ENCODE measurements around the gene RNF39. TPM values are rescaled to one million over a fixed set of nuclear protein-coding genes. Genes with fewer than 3 reads are reported as not detected.
"Not testable (repeated sequence)": the region's sequence is repeated elsewhere in the genome, so short reads cannot be mapped to it uniquely, and the experiment has no call there.

Gene RNF39
- total RNA-seq, 4 donors from 2014 or later, result 0.27 to 0.95 TPM; not detected in 2

DNA sequence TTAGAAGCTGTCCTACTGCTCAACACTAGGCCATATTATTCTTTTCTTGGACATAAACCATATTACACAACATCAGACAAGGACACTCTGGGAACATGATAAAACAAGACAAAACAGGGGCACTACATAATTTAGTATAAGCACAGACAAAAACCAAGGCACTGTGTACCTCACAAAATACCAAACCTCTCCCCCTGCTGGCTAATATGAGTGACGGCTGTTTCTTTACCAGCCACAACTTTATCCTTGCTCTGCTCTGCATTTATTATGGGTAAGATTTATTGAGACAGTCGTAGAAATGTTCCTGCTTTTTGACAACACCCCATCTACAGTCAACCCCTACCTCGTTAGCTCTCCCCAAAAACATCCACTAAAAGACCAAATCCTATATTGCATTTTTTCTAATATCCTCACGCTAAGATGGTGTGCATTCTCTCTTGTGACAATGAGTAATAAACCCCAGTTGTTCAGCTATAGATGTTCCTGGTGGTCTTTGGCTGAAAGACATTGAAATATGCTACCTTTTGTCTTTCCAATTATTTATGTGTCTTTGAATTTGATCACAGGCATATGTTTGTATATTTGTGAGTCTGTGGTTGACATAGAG lies 38.3 kb downstream of the RNF39 start:
- in situ Hi-C loops (cut with MboI; ENCODE audit: low pct_ligation_motif_present in 1 of 4, low pct_unique_long_range_greater_than_20kb in 1 of 4, low sequenced_read_pairs in 3 of 4), result no loop called here
- WGBS, 2 donors (ENCODE audit: low coverage in 1 of 2), result 43 to 45% methylated on average over 4 of the region's 4 CpGs

DNA sequence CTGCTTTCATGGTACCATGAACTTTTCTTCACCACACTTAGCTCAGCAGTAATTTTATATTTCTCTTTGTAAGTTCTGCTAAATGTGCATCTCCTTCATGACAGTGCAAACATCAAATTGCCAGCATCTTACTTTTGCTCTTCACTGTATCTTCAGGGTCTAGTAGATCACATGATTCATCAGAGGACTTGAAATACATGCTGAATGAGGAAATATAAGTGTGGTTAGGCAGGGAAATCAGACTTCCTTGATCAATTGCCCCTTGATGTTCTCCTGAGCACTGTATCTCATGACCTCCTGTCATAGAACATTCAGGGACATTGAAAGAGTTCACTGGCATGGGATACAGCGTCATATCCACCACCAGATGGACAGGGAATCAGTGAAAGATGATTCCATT lies 39.8 kb downstream of the RNF39 start:
- in situ Hi-C loops (cut with MboI; ENCODE audit: low pct_ligation_motif_present in 1 of 4, low pct_unique_long_range_greater_than_20kb in 1 of 4, low sequenced_read_pairs in 3 of 4), result no loop called here
- intact Hi-C loops (cut with DNase I; ENCODE audit: low total_unique reads), result no loop called here
- H3K36me3 ChIP-seq, result no peaks in the 10 kb centered on the region
- no peaks in the 10 kb centered on the region for H3K4me1 ChIP-seq
- H3K9me3 ChIP-seq, result no peaks in the 10 kb centered on the region
- no peak for DNase-seq
- TF ChIP-seq EP300 (IDR thresholded peaks at IDR 0.05; ENCODE audit: low read depth) (no peak), POLR2A (IDR thresholded peaks at IDR 0.05) (no peak), CTCF (IDR thresholded peaks at IDR 0.05) (no peak), POLR2AphosphoS5 (IDR thresholded peaks at IDR 0.05) (no peak)
- no peak overlapping the region for H3K27ac ChIP-seq
- no peaks in the 10 kb centered on the region for H3K27me3 ChIP-seq
- no peak overlapping the region for H3K4me3 ChIP-seq
- 86 to 100% methylated on average over 1 of the region's 1 CpG for WGBS, 2 donors (ENCODE audit: low coverage in 1 of 2)

More for the DNA sequence above, 38.3 kb downstream of the RNF39 start:
- Histone ChIP-seq H3K9me3 (no peaks in the 10 kb centered on the region), H3K27me3 (no peaks in the 10 kb centered on the region), H3K4me3 (no peak overlapping the region), H3K4me1 (no peaks in the 10 kb centered on the region), H3K27ac (no peak overlapping the region), H3K36me3 (no peaks in the 10 kb centered on the region)
- no peak for DNase-seq
- intact Hi-C loops (cut with DNase I; ENCODE audit: low total_unique reads), result no loop called here
- TF ChIP-seq POLR2A (IDR thresholded peaks at IDR 0.05), result no peak
- TF ChIP-seq CTCF (IDR thresholded peaks at IDR 0.05), result peak in 2 of 5 experiments; percentile 14 to 40

- H3K36me3 ChIP-seq; H3K9me3 ChIP-seq; DNase-seq; H3K27ac ChIP-seq; H3K4me3 ChIP-seq; H3K27me3 ChIP-seq; H3K4me1 ChIP-seq; intact Hi-C loops (cut with DNase I; ENCODE audit: low total_unique reads); in situ Hi-C loops (cut with MboI; ENCODE audit: low pct_ligation_motif_present in 1 of 4, low pct_unique_long_range_greater_than_20kb in 1 of 4, low sequenced_read_pairs in 3 of 4): not testable (repeated sequence)
- 93 to 96% methylated on average over 5 of the region's 5 CpGs for WGBS, 2 donors (ENCODE audit: low coverage in 1 of 2)
These were observed 42.1 kb downstream of the RNF39 start for GRCh38 chr6:30033440-30033839.

DNA sequence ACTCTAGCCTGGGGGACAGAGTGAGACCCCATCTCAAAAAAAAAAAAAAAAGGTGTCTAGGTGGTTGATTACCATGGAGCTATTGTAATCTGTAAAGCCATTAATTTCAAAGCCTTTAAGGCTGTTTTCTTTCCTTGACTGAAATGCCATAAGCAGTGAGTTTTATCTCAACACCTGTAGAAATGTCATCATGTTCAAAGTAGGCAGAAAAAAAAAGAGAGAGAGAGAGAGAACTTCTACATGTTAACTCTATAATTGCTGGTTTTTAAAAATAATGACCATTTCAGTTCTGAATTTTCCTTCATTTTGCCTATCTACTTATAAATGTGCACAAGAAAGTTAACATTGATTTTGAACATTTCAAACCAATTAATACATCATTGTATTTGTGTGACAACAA lies 44.2 kb downstream of the RNF39 start:
- H3K4me3 ChIP-seq, result no peak overlapping the region
- intact Hi-C loops (cut with DNase I; ENCODE audit: low total_unique reads) (no loop called here), in situ Hi-C loops (cut with MboI; ENCODE audit: low pct_ligation_motif_present in 1 of 4, low pct_unique_long_range_greater_than_20kb in 1 of 4, low sequenced_read_pairs in 3 of 4) (no loop called here)
- TF ChIP-seq CTCF (IDR thresholded peaks at IDR 0.05) (no peak), EP300 (IDR thresholded peaks at IDR 0.05; ENCODE audit: low read depth) (no peak), POLR2AphosphoS5 (IDR thresholded peaks at IDR 0.05) (no peak), POLR2A (IDR thresholded peaks at IDR 0.05) (no peak)
- no peaks in the 10 kb centered on the region for H3K4me1 ChIP-seq
- no peaks in the 10 kb centered on the region for H3K9me3 ChIP-seq
- no peaks in the 10 kb centered on the region for H3K36me3 ChIP-seq
- H3K27ac ChIP-seq, result no peak overlapping the region
- no peak for DNase-seq
- no peaks in the 10 kb centered on the region for H3K27me3 ChIP-seq

DNA sequence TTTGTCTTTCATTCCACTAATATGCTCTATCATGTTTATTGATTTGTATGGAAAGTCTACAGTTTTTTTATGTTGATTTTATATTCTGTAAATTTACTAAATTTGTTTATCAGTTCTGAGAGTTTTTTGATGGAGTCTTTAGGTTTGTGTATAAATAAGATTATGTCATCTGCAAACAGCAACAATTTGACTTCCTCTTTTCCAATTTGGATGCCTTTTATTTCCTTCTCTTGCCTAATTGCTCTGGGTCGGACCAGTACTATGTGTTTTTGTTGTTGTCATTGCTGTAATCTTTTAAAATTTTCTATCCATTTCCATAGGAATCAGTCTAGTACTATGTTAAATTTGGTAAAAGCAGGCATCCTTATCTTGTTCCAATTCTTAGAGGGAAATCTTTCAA lies 46.0 kb downstream of the RNF39 start:
- DNase-seq, result no peak
- no peaks in the 10 kb centered on the region for H3K9me3 ChIP-seq
- H3K36me3 ChIP-seq, result no peaks in the 10 kb centered on the region
- TF ChIP-seq POLR2A (IDR thresholded peaks at IDR 0.05), result no peak
- TF ChIP-seq EP300 (IDR thresholded peaks at IDR 0.05; ENCODE audit: low read depth), result no peak
- no peak for TF ChIP-seq CTCF (IDR thresholded peaks at IDR 0.05)
- no peak for TF ChIP-seq POLR2AphosphoS5 (IDR thresholded peaks at IDR 0.05)
- no peaks in the 10 kb centered on the region for H3K27me3 ChIP-seq
- WGBS, 2 donors (ENCODE audit: low coverage in 1 of 2), result 88 to 89% methylated on average over 1 of the region's 1 CpG
- H3K27ac ChIP-seq, result no peak overlapping the region
- no peak overlapping the region for H3K4me3 ChIP-seq
- in situ Hi-C loops (cut with MboI; ENCODE audit: low pct_ligation_motif_present in 1 of 4, low pct_unique_long_range_greater_than_20kb in 1 of 4, low sequenced_read_pairs in 3 of 4), result no loop called here
- H3K4me1 ChIP-seq, result peaks cover 0 to 5% (median 0%) of the 10 kb centered on the region in 4 donors
- intact Hi-C loops (cut with DNase I; ENCODE audit: low total_unique reads), result no loop called here

Data from transverse colon (tissue), 4 donors.